ENCODE measurements around the gene ZKSCAN5.
"Not testable (repeated sequence)": the region's sequence is repeated elsewhere in the genome, so short reads cannot be mapped to it uniquely, and the experiment has no call there.

Gene ZKSCAN5

GRCh38 chr7:99551767-99552463, 47.5 kb downstream of the ZKSCAN5 start, which contains the start of gene FAM200A:
Gene FAM200A, minus strand, starts transcription at chr7:99552114. Its CDS starts 3,707 bp downstream, at chr7:99548407.
- peak; percentile 97 for DNase-seq (ENCODE audit: low spot score)

DNA sequence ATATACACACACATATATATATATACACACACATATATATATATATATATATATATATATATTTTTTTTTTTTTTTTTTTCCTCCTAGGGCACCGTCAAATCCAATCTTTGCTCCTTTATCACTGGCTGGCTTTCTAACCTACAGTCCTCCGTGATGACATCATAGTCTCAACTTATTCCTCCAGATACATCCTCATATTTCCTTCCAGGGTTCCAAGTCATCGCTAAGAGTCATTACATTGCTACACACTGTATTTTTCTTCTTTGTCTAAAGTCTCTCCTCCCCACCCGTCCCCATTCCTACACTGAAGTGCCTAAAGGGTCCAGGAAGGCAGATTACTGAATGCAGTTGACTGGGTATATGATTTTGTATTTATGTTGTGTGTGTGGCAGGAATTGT, 48.6 kb downstream of the ZKSCAN5 start:
- no peak for DNase-seq (ENCODE audit: low spot score)

GRCh38 chr7:99554939-99555338, 50.5 kb downstream of the ZKSCAN5 start:
- no peak for DNase-seq (ENCODE audit: low spot score)

DNA sequence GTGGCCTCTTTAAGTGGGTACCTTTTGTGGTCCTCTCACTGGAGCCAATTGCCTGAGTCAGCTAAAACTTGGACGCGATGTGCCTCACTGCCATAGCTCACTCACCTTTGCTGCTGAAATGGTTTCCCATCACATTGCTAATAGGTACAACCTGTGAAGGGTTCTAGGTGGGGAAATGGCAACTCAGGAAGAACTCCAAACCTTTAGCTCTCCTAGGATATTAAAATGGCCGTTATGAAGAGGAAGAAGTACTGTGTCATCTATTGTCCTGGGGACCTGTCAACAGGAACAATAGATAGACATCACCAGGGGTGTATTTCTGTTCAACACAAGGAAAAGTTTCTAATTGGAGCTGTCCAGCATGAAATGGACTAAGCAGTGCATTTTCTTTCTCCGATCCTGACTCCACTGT, 52.7 kb downstream of the ZKSCAN5 start:
- DNase-seq (ENCODE audit: low spot score) = no peak

- no peak for DNase-seq (ENCODE audit: low spot score)
Measured at GRCh38 chr7:99557940-99558305, 53.5 kb downstream of the ZKSCAN5 start.

GRCh38 chr7:99558306-99559174, 54.1 kb downstream of the ZKSCAN5 start, which contains the start of gene ZNF655:
Gene ZNF655, plus strand, starts transcription at chr7:99558642. Its CDS starts 1,918 bp downstream, at chr7:99560560.
- DNase-seq (ENCODE audit: low spot score) = peak; percentile 89

DNA sequence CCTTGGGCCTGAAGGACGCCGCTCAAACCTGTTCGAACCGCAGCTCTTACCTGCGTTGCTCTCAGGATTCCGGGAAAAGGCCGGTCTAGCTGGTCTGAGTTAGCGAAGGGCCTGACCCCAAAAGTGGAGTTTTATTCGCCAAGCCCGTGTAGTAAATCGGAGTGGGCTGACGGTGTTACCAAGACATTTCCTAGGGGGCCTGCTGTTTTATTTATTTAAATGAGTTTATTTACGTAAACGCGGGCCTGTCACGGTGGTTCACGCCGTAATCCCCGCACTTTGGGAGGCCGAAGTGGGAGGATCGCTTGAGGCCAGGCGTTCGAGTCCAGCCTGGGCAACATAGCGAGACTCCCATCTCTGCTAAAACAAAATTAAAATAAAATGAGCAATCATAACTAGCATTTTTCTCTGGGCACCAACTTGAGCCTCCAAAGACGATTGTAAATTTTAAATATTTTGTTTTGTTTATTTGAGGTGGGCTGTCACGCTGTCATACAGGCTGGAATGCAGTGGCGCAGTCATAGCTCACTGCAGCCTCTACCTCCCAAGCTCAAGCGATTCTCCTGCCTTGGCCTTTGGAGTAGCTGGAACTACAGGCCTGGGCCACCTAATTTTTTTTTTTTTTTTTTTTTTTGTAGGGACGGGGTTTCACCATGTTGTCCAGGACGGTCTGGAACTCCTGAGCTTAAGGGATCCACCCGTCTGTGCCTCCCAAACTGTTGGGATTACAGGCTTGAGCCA, 54.9 kb downstream of the ZKSCAN5 start:
- DNase-seq (ENCODE audit: low spot score) = no peak

GRCh38 chr7:99560834-99561736, 56.6 kb downstream of the ZKSCAN5 start:
- DNase-seq (ENCODE audit: low spot score) = no peak

DNA sequence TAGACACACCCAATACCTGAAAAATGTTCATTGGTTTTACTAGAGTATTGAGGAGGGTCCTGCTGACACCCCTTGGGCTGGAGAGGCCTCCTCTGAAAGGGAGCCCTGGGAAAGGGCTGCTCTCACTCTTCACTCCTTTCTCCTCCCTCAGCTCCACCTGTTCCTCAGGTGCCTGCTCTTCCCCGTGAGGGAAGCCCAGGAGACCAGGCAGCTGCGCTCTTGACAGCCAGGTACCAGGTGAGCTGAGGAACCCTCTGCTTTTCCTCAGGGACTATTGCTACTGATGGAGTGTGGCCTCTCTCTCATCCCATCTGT, 57.2 kb downstream of the ZKSCAN5 start:
- no peak for DNase-seq (ENCODE audit: low spot score)

DNA sequence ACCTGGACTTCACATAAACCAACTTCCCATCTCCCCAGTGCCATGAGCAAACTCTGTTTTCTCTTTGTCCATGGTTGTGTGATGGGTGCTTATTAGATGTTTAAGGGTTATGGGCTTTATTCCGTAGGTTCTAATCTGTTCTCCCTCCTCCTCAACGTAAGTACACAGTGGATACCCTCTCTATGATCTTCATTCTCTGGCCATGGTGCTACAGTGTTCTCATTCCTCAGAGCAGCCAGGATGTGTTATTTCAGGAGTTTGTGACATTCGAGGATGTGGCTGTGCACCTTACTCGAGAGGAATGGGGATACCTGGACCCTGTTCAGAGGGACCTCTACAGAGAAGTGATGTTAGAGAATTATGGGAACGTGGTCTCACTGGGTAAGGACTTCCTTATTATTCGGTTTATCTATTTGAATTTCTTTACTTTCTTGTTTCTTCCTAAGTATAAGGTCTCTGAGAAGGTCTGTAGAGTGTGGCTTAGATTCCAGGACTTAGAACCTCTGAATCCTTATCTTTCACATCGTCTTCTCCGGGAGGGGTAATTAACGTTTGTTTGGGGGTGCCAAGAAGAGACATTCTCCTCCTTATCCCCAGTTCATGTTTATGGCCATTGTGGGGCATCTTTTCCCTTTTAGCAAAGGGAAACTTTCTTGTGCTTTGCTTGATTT, 57.8 kb downstream of the ZKSCAN5 start:
- no peak for DNase-seq (ENCODE audit: low spot score)

GRCh38 chr7:99562832-99563231, 58.4 kb downstream of the ZKSCAN5 start:
- DNase-seq (ENCODE audit: low spot score) = peak; percentile 94

GRCh38 chr7:99563650-99564049, 59.2 kb downstream of the ZKSCAN5 start:
- peak; percentile 56 for DNase-seq (ENCODE audit: low spot score)

- DNase-seq (ENCODE audit: low spot score) = not testable (repeated sequence)
Measured at GRCh38 chr7:99568770-99569169, 64.3 kb downstream of the ZKSCAN5 start.

- DNase-seq (ENCODE audit: low spot score) = no peak
Measured at GRCh38 chr7:99571768-99572167, 67.3 kb downstream of the ZKSCAN5 start.

GRCh38 chr7:99573257-99573656, 68.8 kb downstream of the ZKSCAN5 start:
- DNase-seq (ENCODE audit: low spot score) = no peak

- no peak for DNase-seq (ENCODE audit: low spot score)
Measured at GRCh38 chr7:99576251-99576650, 71.8 kb downstream of the ZKSCAN5 start.

DNA sequence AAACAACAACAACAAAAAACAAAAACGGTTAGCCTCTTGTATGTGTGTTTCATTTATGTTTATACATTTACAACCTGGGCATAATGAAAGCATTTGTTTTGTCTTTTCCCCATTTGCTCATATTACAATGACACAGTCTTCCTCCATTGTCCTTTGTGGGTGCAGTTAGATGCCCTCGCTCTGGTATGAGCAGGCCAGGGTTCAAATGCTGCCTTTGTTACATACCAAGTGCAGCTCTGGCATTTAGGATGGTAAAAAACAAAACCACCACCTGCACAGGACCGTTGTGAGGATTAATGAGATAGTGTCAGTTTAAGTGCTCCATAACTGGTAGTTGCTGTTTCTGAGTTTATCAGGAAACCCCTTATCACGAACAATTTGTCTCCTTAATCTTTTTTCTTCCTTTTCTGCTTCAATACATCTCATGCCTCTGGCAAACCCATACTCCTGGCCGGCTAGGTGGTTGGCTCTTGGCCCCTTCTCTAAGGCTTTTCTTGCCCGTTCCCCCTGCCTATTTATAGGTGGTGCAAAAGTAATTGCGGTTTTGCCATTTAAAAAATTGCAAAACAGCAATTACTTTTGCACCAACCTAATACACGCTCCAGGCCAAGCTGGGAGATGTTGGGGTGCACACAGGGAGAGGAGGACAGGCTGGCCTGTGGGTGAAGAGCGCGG, 75.0 kb downstream of the ZKSCAN5 start:
- DNase-seq (ENCODE audit: low spot score) = no peak

DNA sequence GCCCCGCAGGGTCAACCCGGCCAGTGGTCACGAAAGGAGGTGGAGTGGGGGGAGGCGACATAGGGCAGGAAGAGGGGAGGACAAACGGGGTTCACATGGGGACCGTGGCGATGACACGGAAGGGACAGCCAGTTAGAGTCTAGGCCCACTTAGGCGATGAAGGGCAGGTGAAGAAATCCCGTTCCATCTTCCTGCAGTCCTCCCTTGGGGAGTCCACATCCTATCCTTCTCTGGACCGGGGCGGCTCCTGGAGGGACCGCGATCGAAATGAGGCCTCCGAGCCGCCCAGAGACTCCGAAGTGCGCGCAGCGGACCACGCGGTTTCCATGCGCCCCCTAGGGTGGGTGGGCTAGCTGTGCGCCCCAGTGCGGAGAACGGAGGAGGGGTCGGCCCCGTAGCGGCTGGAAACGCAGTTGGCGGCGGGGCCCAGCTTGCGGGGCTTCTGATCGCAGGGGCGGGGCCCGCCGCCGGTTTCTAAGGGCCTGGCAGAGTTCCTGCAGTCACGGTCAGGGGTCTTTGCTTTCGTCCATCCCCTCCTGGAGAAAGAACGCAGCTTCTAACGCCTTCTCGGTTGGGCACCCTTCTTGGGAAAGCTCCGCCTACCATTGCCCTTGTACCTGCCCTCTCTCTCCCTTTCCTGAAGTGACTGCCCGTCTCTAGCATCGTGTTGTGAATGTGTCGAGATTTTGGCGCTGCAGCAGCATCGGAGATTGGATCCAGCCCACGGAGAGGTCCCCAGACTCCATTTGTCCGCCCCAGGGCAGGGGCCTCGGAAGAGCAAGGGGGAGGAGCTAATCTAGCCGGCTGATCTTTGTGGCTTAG, 75.7 kb downstream of the ZKSCAN5 start:
- DNase-seq (ENCODE audit: low spot score) = peak; percentile 57

GRCh38 chr7:99580778-99581332, 76.4 kb downstream of the ZKSCAN5 start:
- DNase-seq (ENCODE audit: low spot score) = not testable (repeated sequence)
